Kidney (tissue), 14 donors: ENCODE measurements around the gene STYK1. TPM values are rescaled to one million over a fixed set of nuclear protein-coding genes. Genes with fewer than 3 reads are reported as not detected.

Experiments used
- DNase-seq, 5 donors: peaks; one replicate each; pipeline ENCODE4 v3.0.0-alpha.2; 2013 to 2020
- FAIRE-seq: peaks from 2 replicates; lab custom pipeline; 2012; peaks lifted over from hg19 to GRCh38; lab: Jason Lieb, UNC
- H3K27ac ChIP-seq, 2 donors: one replicate each; pipeline ENCODE4 v1.7.0; 2013; ENCODE audit warnings: low read depth in 2 of 2, low read length in 2 of 2, inconsistent platforms in 1 of 2
- H3K27me3 ChIP-seq: one replicate; pipeline ENCODE4 v1.7.1; 2013; ENCODE audit warnings: low read length, inconsistent platforms; ENCODE audit not compliant: control insufficient read depth, insufficient read depth
- H3K36me3 ChIP-seq, 3 donors: one replicate each; pipeline versions ENCODE4 v1.7.0 to v1.7.1; 2013; ENCODE audit warnings: low read length in 3 of 3, control low read depth in 1 of 3, inconsistent platforms in 1 of 3; ENCODE audit not compliant: insufficient read depth in 3 of 3, control insufficient read depth in 2 of 3
- H3K4me1 ChIP-seq, 3 donors: one replicate each; pipeline versions ENCODE4 v1.7.0 to v1.7.1; 2013; ENCODE audit warnings: low read length in 3 of 3, inconsistent platforms in 1 of 3, low read depth in 1 of 3; ENCODE audit not compliant: control insufficient read depth in 2 of 3, insufficient read depth in 2 of 3
- H3K4me3 ChIP-seq, 3 donors: one replicate each; pipeline versions ENCODE4 v1.7.0 to v1.8.1; 2013; ENCODE audit warnings: low read length in 3 of 3, control low read depth in 1 of 3, inconsistent platforms in 1 of 3
- H3K9ac ChIP-seq, 3 donors: one replicate each; pipeline versions ENCODE4 v1.7.0 to v1.7.1; 2013; ENCODE audit warnings: low read length in 3 of 3, control low read depth in 1 of 3, inconsistent platforms in 1 of 3
- H3K9me3 ChIP-seq, 3 donors: one replicate each; pipeline versions ENCODE4 v1.7.0 to v1.7.1; 2013; ENCODE audit warnings: low read length in 3 of 3, control low read depth in 1 of 3, inconsistent platforms in 1 of 3; ENCODE audit not compliant: control insufficient read depth in 2 of 3, insufficient read depth in 1 of 3
- intact Hi-C: fragments of 100-400 bp; cut with DNase I; formaldehyde crosslinking; loops from one replicate; pipeline ENCODE4 v1.11.1; 2022
- polyA plus RNA-seq: library from polyadenylated mRNA; stranded (reverse); fragments of 350-450 nt; fragmentation: Illumina TruSeq; extraction: RNeasy Lipid Tissue Mini Kit (QIAGEN cat#74804); gene quantifications from one replicate; pipeline ENCODE4 v1.2.3, GENCODE V29; 2014; ENCODE audit warnings: low read depth, low replicate concordance; ENCODE audit not compliant: insufficient read depth
- total RNA-seq: library from RNA; stranded (reverse); fragmentation: NEBNext Ultra II Directional; extraction: Animal tissue kit (Norgen Biotek cat#: 25700); gene quantifications from one replicate; pipeline ENCODE4 v1.2.1, GENCODE V29; 2021
- TF ChIP-seq, protein P1 (sequence below): IDR thresholded peaks from 3 replicates; pipeline ENCODE4 v1.5.1; 2012; ENCODE audit warnings: mild to moderate bottlenecking, moderate library complexity, borderline replicate concordance; ENCODE audit not compliant: insufficient read depth; ENCODE audit errors: extremely low read depth
- donor health status: control.
- donor health status: control.
- donor health status: control.
- donor health status: control.
- donor health status: control.
- donor health status: DM: yes; HTN: yes; CAD: no.
- donor health status: Normal renal cell carcinoma (clear cell type).

STYK1 gene
- total and polyA plus RNA-seq, 2 donors from 2014 or later = 0.58 to 1.6 TPM

DNA sequence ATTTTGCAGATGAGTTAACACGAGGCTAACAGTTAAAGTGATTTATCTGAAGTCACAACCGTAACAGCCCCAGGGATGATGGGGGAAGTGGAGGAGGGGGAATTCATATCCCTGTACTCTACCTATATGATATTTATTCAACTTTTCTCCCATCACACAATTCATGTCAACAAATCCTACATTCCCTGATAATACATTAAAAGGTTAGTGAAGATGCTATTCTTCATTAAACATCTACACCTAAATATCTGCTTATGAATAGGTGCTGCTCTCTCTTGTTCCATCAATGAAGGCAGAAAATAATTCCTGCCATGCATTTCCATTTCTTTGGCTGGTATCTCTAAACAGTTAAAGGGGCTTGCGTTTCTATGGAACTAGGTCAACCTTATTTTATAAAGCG, 42.4 kb upstream of the STYK1 start:
- Histone ChIP-seq H3K36me3 (peaks cover 2 to 30% (median 21%) of the 10 kb centered on the region in 3 donors), H3K27ac (peak overlapping the region; percentile 33 to 44), H3K4me1 (peaks cover 7 to 35% (median 11%) of the 10 kb centered on the region in 3 donors), H3K9ac (peak overlapping the region in 1 of 3 donors; percentile 28), H3K4me3 (no peak overlapping the region), H3K9me3 (no peaks in the 10 kb centered on the region), H3K27me3 (no peaks in the 10 kb centered on the region)
- FAIRE-seq = no peak
- TF ChIP-seq, protein P1, sequence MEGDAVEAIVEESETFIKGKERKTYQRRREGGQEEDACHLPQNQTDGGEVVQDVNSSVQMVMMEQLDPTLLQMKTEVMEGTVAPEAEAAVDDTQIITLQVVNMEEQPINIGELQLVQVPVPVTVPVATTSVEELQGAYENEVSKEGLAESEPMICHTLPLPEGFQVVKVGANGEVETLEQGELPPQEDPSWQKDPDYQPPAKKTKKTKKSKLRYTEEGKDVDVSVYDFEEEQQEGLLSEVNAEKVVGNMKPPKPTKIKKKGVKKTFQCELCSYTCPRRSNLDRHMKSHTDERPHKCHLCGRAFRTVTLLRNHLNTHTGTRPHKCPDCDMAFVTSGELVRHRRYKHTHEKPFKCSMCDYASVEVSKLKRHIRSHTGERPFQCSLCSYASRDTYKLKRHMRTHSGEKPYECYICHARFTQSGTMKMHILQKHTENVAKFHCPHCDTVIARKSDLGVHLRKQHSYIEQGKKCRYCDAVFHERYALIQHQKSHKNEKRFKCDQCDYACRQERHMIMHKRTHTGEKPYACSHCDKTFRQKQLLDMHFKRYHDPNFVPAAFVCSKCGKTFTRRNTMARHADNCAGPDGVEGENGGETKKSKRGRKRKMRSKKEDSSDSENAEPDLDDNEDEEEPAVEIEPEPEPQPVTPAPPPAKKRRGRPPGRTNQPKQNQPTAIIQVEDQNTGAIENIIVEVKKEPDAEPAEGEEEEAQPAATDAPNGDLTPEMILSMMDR = no peak
- no peak for DNase-seq
- intact Hi-C loops = no loop called here

DNA sequence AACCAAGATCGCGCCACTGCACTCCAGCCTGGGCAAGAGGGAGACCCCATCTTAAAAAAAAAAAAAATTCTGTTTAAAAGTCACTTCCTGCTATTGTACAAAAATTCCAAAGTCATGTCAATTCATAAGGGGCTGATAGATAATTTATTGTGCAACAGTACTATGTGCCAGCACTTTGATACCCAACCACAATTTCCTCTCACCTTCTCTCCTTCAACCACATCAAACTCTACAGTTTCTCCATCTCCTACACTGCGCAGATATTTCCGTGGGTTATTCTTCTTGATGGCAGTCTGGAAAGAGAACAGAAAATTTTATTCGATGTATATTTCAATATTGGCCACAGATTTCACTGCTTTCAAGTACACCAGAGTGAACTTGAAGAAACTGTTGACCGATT, 41.6 kb upstream of the STYK1 start:
- Histone ChIP-seq H3K4me3 (no peak overlapping the region), H3K27me3 (no peaks in the 10 kb centered on the region), H3K36me3 (peaks cover 2 to 31% (median 22%) of the 10 kb centered on the region in 3 donors), H3K9ac (no peak overlapping the region), H3K9me3 (no peaks in the 10 kb centered on the region), H3K27ac (no peak overlapping the region), H3K4me1 (peaks cover 7 to 30% (median 8%) of the 10 kb centered on the region in 3 donors)
- no peak for DNase-seq
- FAIRE-seq = no peak
- intact Hi-C loops = no loop called here
- TF ChIP-seq, protein P1 = no peak

DNA sequence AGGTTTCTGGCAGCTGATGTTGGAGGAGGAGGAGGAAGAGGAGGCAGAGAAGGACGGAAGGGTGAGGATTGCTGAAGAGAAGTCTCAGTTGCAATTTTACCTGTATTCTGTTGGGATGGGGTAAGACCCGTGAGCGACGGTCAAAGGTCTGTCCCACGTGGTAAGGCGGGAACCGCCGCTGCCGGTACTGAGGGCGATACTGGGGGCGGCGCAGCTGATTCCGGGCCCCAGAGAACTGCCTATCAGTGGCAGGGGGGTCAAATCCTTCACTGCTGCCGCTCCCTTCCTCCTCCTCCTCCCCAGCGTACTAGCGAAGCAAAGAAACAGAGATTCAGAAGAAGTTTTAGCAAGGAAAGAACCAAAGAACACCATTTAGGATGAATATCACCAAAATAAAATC, 36.0 kb upstream of the STYK1 start:
- no peaks in the 10 kb centered on the region for H3K9me3 ChIP-seq
- DNase-seq = no peak
- no peaks in the 10 kb centered on the region for H3K4me1 ChIP-seq
- H3K27me3 ChIP-seq = no peaks in the 10 kb centered on the region
- H3K36me3 ChIP-seq = peaks cover 5 to 56% (median 38%) of the 10 kb centered on the region in 3 donors
- FAIRE-seq = no peak
- no peak overlapping the region for H3K9ac ChIP-seq
- H3K27ac ChIP-seq = no peak overlapping the region
- TF ChIP-seq, protein P1 = no peak
- no peak overlapping the region for H3K4me3 ChIP-seq
- intact Hi-C loops = no loop called here

DNA sequence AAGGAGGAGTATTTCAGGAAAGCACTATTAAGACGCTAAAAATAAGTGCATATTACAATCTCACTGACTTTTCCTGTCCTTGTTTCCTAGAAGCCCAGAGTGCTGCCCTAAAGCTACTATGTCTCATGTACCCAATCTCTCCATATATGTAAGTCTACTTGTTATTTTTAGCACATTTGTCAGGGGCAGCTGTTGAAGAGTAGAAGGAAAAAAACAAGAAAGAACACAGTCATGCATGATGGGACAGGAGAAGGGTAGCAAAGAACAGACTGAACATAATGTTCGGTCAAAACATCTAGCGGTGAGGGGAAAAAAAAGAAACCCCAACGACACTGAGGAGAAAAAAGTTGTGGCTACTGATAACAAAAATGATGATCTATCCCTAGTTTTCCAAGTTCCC, 35.0 kb upstream of the STYK1 start:
- TF ChIP-seq, protein P1 = no peak
- Histone ChIP-seq H3K27me3 (no peaks in the 10 kb centered on the region), H3K4me3 (no peak overlapping the region), H3K27ac (no peak overlapping the region), H3K9me3 (no peaks in the 10 kb centered on the region), H3K4me1 (no peaks in the 10 kb centered on the region), H3K9ac (no peak overlapping the region), H3K36me3 (peaks cover 2 to 53% (median 39%) of the 10 kb centered on the region in 3 donors)
- intact Hi-C loops = no loop called here
- DNase-seq (no peak), FAIRE-seq (no peak)
